Erythroblast (primary cell): ENCODE results near the gene DOCK2.
"Not testable (repeated sequence)": the region's sequence is repeated elsewhere in the genome, so short reads cannot be mapped to it uniquely, and the experiment has no call there.

Experiments
- DNase-seq, 2 experiments: peaks; one replicate each; lab custom pipeline; 2025; lab: John Stamatoyannopoulos, UW
- GATA1 ChIP-seq: IDR thresholded peaks from 2 replicates; pipeline ENCODE4 v1.6.1; 2011; ENCODE audit warnings: low read depth, mild to moderate bottlenecking, control low read depth, low read length, moderate library complexity
- POLR2A ChIP-seq: IDR thresholded peaks from 2 replicates; pipeline ENCODE4 v1.6.1; 2011; ENCODE audit warnings: mild to moderate bottlenecking, low read length

DOCK2 gene

DNA sequence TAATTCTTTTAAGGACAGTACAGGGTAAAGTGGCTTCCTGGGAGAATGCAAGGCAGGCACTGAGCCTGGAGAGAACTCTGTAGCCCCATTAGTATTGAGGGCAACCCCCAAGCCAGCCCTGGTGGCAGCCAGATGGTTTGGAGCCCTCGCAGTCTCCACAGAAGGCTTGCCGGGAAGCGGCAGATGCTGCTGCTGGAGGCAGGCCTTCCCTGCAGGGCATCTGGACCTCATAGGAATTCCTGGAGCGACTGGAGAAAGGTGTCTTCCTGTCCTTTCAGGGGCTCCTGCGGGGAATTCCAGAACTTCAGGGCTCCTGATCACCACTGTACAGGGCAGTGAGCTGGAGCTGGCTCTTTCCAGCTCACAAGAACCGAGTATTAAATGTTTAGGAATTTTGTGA, 175.7 kb downstream of the DOCK2 start:
- TF ChIP-seq GATA1 (no peak), POLR2A (no peak)
- DNase-seq = no peak

GRCh38 chr5:169814045-169814444, 177.0 kb downstream of the DOCK2 start:
- no peak for DNase-seq
- TF ChIP-seq GATA1 (no peak), POLR2A (no peak)

DNA sequence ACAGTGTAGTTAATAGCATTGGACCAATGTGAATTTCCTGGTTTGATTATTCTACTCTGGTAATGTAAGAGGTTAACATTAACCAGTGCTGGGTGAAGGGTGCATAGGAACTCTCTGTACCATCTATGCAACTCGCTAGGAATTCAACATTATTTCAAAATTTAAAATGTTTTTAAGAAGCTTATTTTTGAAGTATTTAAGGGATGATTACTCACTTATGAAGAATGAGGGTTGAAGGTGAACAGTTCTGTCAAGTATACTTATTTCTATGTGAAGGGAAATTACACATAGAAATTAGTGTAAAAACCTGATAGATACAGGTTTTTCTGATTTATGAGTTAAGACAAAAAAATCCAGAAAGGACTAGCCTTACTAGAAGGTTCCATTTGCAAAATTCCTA, 177.4 kb downstream of the DOCK2 start:
- no peak for DNase-seq
- TF ChIP-seq POLR2A = no peak
- no peak for TF ChIP-seq GATA1

DNA sequence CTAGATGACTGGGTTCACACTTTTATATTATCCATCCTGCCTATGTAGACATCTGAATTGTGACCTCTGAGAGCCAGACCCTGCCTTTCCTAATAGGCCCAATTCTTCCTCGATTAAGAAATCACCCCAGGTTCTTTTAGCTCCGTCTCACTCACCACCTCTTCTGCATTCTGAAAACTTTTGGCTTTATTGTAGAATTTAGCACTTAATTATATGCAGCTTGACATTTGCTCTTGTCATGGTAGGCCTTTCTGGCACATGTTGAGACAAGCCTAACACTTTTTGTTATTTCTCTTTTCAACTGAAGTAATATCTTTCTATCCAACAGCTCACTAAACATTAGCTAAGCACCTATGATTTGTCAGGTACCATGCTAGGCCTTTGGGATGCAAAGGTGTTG, 180.0 kb downstream of the DOCK2 start:
- no peak for TF ChIP-seq POLR2A
- TF ChIP-seq GATA1 = no peak
- no peak for DNase-seq

DNA sequence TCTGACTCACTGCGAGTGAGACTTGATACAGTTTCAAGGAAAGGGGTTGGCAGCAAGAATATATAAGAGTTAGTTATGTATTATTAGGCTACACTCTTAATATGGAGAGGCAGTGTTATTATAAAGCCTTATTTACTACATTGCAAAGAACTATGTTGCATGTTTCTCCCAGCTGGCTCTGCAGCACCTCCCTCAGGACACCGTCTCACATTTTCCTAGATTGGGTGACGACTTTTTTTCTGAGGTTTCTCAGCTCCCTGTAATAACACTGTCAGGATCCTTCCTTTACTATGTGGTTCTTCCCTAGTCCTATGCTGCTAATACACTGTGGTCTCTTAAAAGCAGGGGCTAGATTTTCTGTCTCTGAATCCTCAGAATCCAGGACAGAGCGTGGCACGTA, 189.5 kb downstream of the DOCK2 start:
- DNase-seq = no peak
- TF ChIP-seq POLR2A (no peak), GATA1 (no peak)

GRCh38 chr5:169827769-169828168, 190.7 kb downstream of the DOCK2 start:
- TF ChIP-seq POLR2A (no peak), GATA1 (no peak)
- no peak for DNase-seq

- no peak for TF ChIP-seq GATA1
- TF ChIP-seq POLR2A = no peak
- DNase-seq = no peak
These were observed 191.3 kb downstream of the DOCK2 start for GRCh38 chr5:169828385-169828784.

DNA sequence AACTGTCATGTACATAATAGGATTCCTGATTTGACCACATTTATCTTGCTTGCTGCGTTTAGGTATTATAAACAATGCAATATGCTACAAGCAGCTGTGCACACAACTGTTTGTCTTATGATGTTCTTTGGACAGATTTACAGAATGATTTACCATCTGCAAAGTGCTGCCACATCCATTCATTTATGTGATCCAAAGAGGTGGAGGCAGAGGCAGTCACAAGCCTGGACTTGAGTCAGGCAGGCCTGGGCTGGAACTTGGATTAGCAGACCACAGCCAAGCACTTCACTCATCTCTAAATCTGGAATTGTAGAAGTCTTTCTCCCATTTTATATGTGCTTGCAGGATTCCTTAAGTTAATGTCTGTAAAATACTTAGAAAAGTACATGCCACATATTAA, 194.3 kb downstream of the DOCK2 start:
- TF ChIP-seq POLR2A (no peak), GATA1 (no peak)
- no peak for DNase-seq

DNA sequence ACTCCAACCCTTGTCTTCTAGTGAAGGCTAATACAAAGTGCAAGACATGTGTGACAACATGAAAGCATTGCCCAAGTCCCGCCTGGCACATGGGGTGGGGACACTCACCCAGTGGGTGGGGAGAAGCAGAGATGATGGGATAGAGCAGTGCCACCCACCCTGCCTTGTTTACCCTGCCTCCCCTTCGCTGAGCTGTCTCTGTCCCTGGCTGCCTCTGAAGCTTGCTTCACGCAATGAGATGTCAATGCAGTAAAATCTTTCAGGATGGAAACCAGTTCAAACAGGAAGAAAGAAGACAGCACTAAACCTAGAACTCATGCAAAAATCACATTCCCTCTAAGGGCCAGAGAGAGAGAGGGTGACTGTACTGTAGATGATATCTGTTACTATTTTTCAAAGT, 195.2 kb downstream of the DOCK2 start:
- TF ChIP-seq GATA1 = no peak
- no peak for TF ChIP-seq POLR2A
- DNase-seq = no peak

DNA sequence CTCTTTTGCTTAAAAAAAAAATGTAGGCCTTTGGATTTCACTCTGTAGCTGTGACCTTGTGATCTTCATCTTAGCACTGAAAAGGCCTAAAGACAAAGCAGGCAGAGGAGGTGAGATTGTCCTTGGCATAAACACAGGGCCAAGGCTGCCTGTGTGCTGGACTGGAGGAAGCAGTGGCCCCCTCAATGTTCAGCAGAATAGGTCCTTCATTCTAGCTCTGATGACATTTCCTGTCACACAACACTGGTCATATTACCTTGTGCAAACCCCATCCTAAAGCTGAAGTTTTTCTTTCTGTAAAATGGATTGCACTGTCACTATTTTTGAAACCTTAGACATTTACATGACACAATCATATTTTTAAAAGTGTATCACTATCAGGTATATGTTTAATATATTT, 195.8 kb downstream of the DOCK2 start:
- TF ChIP-seq POLR2A = no peak
- no peak for TF ChIP-seq GATA1
- DNase-seq = no peak

DNA sequence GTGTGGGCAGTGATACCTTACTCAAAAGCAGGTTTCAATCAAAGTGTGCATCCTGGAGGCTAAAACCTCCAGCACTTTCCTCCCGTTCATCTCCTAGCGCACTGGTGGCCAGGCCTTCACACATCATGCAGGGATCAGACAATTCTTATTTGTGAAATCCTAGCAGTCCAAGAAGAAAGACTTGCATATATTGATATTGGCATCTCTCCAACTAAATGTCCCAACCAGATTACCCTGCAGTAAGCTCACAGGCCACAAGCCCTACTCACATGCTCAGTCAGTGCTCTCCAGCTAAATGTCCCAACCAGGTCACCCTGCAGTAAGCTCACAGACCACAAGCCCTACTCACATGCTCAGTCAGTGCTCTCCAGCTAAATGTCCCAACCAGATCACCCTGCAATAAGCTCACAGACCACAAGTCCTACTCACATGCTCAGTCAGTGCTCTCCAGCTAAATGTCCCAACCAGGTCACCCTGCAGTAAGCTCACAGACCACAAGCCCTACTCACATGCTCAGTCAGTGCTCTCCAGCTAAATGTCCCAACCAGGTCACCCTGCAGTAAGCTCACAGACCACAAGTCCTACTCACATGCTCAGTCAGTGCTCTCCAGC, 196.7 kb downstream of the DOCK2 start:
- not testable (repeated sequence) for DNase-seq

GRCh38 chr5:169834540-169834939, 197.5 kb downstream of the DOCK2 start:
- not testable (repeated sequence) for DNase-seq

DNA sequence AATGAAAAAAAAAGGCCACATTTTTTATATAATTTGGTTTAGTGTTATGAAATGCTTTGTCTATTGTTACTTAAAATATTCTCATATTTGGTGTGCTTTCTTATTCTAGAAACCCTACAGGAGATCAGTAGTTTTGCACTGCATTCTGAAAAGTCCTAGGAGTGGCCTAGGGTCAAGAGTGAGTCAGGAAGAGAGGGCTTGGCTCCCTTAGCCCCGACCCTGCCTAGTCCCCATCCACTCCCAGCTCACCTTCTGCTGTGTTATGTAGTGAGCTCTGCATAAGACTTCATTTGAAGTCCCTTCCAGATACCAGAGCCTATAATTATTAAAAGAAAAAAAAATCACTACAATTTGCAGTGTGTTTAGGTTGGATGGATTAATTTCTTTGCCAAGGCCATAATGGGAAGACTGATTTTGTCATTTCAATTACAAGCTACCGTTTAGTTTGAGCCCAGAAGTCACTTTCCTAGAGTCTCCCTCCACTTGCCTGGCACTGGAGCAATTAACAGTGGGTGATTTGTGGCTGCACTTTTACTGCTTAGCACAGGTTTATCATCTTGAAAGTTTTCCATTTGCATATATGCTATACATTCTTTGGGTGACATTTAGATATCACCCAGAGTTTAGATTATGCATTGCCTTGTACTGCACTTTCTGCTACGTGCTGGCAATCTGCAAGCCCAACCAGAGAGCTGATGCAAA, 199.9 kb downstream of the DOCK2 start:
- no peak for TF ChIP-seq POLR2A
- DNase-seq = no peak

GRCh38 chr5:169837686-169838085, 200.6 kb downstream of the DOCK2 start:
- TF ChIP-seq GATA1 = no peak
- no peak for TF ChIP-seq POLR2A
- no peak for DNase-seq

GRCh38 chr5:169838688-169839087, 201.6 kb downstream of the DOCK2 start:
- no peak for DNase-seq
- no peak for TF ChIP-seq GATA1
- no peak for TF ChIP-seq POLR2A
